ENCODE results near the gene GFRAL. TPM values are rescaled to one million over a fixed set of nuclear protein-coding genes. Genes with fewer than 3 reads are reported as not detected.

Gene GFRAL
- total and polyA plus RNA-seq, 2 of the 4 experiments (the other 2 are of a cell fraction) = not detected

DNA sequence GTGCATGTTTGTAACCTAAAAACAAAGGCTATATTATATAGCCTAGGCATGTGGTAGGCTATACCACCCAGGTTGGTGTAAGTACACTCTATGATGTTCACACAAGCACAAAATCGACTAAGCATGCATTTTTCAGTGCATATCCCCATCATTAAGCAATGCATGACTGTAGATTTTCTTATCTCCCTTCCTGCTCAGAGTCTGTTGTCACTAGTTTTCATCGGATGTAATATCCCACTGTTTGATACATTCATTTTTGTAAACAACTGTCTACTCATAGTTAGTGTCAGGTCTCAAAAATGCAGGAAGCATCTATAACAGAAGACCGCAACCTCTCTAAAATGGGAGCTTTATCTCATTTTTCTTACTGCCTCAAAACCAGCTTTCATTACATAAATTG is 70.7 kb downstream of the GFRAL start:
- Histone ChIP-seq H3K4me3 (ENCODE audit: insufficient read depth, low read depth, low read length) (no peak overlapping the region), H2AK9ac (replicated peaks; ENCODE audit: low read depth, low read length, poor library complexity) (no peak overlapping the region), H3K4me1 (ENCODE audit: control insufficient read depth, insufficient read depth, low read length) (peaks cover 2% of the 10 kb centered on the region), H3K36me3 (ENCODE audit: control insufficient read depth, insufficient read depth, low read length) (no peaks in the 10 kb centered on the region), H4K8ac (ENCODE audit: low read depth in 2 of 2, low read length in 2 of 2) (peak overlapping the region in 1 of 2 experiments; percentile 86; a peak in 1 of 4 replicates), H3K56ac (ENCODE audit: extremely low read depth, insufficient read depth, low read length) (no peak overlapping the region), H3K9me1 (ENCODE audit: insufficient read depth, low read length) (no peaks in the 10 kb centered on the region), H3K9ac (ENCODE audit: low read depth, low read length) (no peak overlapping the region), H4K5ac (ENCODE audit: low read depth, low read length) (no peak overlapping the region), H2BK15ac (ENCODE audit: low read depth, low read length) (no peak overlapping the region), H3K14ac (replicated peaks; ENCODE audit: low read depth, low read length) (no peak overlapping the region), H3K4ac (ENCODE audit: low read depth, low read length) (no peak overlapping the region), H3K9me3 (ENCODE audit: control insufficient read depth, insufficient read depth, low read length) (no peaks in the 10 kb centered on the region), H2BK20ac (ENCODE audit: low read depth, low read length) (no peak overlapping the region), H4K20me1 (ENCODE audit: insufficient read depth, low read length) (no peaks in the 10 kb centered on the region), H2AK5ac (ENCODE audit: low read depth, low read length) (no peak overlapping the region), H2BK5ac (ENCODE audit: low read depth, low read length, poor library complexity, severe bottlenecking) (no peak overlapping the region), H3K27ac (ENCODE audit: insufficient read depth, low read length) (no peak overlapping the region), H2BK120ac (ENCODE audit: low read depth, low read length) (no peak overlapping the region), H4K91ac (ENCODE audit: insufficient read depth, low read depth, low read length) (no peak overlapping the region), H3K23ac (ENCODE audit: low read depth, low read length) (no peak overlapping the region), H2AFZ (replicated peaks; ENCODE audit: low read length, poor library complexity) (no peak overlapping the region), H3K27me3 (ENCODE audit: control insufficient read depth, insufficient read depth, low read length) (no peaks in the 10 kb centered on the region), H3K79me1 (ENCODE audit: low read depth in 1 of 2, low read length in 2 of 2) (no peaks in the 10 kb centered on the region), H3K18ac (ENCODE audit: low read depth, low read length) (no peak overlapping the region), H3K4me2 (ENCODE audit: low read depth, low read length) (no peak overlapping the region; the same call in 1 of the 2 replicates)
- intact Hi-C loops (cut with micrococcal nuclease) (no loop called here), in situ Hi-C loops (cut with MboI; ENCODE audit: low sequenced_read_pairs) (no loop called here), dilution Hi-C loops (cut with HindIII; ENCODE audit: low sequenced_read_pairs, unreplicated experiment) (no loop called here)
- peak; percentile 86 for DNase-seq
- no TSS peak for BruUV-seq (replicated peaks)
- ChIA-PET CTCF (interaction anchor here (1.6 kb wide), 1 partner anchor 11 kb away, joined by 4 read pairs; no protein-coding TSS in a partner anchor), POLR2A (ENCODE audit: unreplicated experiment) (no interaction called here)
- peak; percentile 90 for ATAC-seq (ENCODE audit: low read depth)
- 0% methylated on average over 1 of the region's 3 CpGs; no CpG with 5 or more reads in 1 of the 2 experiments for WGBS, 2 experiments (ENCODE audit: extremely low coverage in 2 of 2, insufficient read length in 1 of 2)
- TF ChIP-seq MXI1 (IDR thresholded peaks at IDR 0.05; ENCODE audit: borderline replicate concordance, low read depth, low read length) (no peak), MAZ (IDR thresholded peaks at IDR 0.05; ENCODE audit: borderline replicate concordance, low read depth, low read length) (no peak), FOS (IDR thresholded peaks at IDR 0.05; ENCODE audit: low read depth, low read length) (peak; percentile 68), POLR2A (IDR thresholded peaks at IDR 0.05; ENCODE audit: low read depth, low read length) (no peak), CTCF (conservative IDR thresholded peaks at IDR 0.05; ENCODE audit: low read depth, low read length) (no peak), RAD21 (IDR thresholded peaks at IDR 0.05; ENCODE audit: low read length) (no peak), SMC3 (IDR thresholded peaks at IDR 0.05; ENCODE audit: low read depth, low read length) (no peak), RFX5 (IDR thresholded peaks at IDR 0.05; ENCODE audit: low read depth, low read length) (no peak), MAFK (IDR thresholded peaks at IDR 0.05; ENCODE audit: low read depth, low read length) (no peak), CEBPB (IDR thresholded peaks at IDR 0.05; ENCODE audit: low read depth, low read length) (peak; percentile 94), RCOR1 (IDR thresholded peaks at IDR 0.05; ENCODE audit: insufficient replicate concordance, low read length) (no peak), CHD1 (IDR thresholded peaks at IDR 0.05; ENCODE audit: low read depth, low read length) (no peak), BHLHE40 (IDR thresholded peaks at IDR 0.05; ENCODE audit: low read depth, low read length) (no peak), USF2 (IDR thresholded peaks at IDR 0.05; ENCODE audit: low read depth, low read length) (no peak), NFE2L2 (IDR thresholded peaks at IDR 0.05; ENCODE audit: low read depth, low read length) (0 out of 2 replicates have a peak, but pooled peaks have one; percentile 45)
- TF ChIP-seq, protein P1, sequence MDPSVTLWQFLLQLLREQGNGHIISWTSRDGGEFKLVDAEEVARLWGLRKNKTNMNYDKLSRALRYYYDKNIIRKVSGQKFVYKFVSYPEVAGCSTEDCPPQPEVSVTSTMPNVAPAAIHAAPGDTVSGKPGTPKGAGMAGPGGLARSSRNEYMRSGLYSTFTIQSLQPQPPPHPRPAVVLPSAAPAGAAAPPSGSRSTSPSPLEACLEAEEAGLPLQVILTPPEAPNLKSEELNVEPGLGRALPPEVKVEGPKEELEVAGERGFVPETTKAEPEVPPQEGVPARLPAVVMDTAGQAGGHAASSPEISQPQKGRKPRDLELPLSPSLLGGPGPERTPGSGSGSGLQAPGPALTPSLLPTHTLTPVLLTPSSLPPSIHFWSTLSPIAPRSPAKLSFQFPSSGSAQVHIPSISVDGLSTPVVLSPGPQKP (IDR thresholded peaks at IDR 0.05; ENCODE audit: borderline replicate concordance, low read depth, low read length) = no peak
